ENCODE measurements around the gene ASTN2. TPM values are rescaled to one million over a fixed set of nuclear protein-coding genes. Genes with fewer than 3 reads are reported as not detected.

ASTN2 gene
- polyA plus RNA-seq, 2 donors = 0.26 to 0.35 TPM

DNA sequence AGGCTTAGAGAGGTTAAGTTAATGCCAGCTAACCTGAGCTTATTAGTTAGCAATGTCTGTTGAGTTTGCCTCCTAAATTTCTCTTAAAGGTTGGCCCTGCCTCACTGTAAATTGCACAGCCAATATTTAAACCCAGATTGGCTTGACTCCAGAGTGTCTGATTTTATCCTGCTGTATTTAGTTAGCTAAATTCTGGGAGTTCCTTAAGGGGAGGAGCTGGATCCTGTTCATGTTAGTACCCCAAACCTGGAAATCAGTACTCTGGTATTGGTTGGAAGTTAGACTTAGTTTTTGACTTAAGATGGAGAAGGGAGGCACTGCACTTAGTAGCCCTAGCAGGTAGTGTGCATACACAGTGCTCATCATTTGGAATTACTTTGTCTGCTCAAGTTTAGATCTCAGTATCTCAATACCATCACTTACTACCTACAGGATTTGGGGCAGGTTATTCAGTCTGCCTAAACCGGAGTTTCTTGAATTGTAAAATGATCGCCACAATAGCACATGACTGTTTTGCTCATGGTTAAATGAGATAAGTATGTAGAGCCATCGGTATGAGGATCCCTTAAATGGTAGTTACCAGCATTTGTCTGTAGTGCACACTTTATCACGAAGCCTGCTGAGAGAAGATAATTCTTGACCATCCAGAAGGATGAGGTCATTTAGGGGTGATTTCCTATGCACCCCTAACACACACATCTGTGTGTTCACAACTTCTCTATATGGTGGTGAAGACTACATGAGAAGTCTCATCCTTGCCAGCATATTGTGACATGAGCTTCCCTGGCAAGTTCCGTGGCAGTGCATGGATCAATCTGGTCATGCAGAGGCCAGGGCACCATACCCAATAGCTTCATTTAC lies 992.5 kb downstream of the ASTN2 start:
- WGBS, 2 donors = 90 to 93% methylated on average over 5 of the region's 5 CpGs
- H3K4me1 ChIP-seq (ENCODE audit: control insufficient read depth in 2 of 2, insufficient read depth in 2 of 2, low read length in 1 of 2) = no peaks in the 10 kb centered on the region
- no peaks in the 10 kb centered on the region for H3K36me3 ChIP-seq (ENCODE audit: control insufficient read depth in 2 of 2, insufficient read depth in 2 of 2, low read length in 1 of 2)

DNA sequence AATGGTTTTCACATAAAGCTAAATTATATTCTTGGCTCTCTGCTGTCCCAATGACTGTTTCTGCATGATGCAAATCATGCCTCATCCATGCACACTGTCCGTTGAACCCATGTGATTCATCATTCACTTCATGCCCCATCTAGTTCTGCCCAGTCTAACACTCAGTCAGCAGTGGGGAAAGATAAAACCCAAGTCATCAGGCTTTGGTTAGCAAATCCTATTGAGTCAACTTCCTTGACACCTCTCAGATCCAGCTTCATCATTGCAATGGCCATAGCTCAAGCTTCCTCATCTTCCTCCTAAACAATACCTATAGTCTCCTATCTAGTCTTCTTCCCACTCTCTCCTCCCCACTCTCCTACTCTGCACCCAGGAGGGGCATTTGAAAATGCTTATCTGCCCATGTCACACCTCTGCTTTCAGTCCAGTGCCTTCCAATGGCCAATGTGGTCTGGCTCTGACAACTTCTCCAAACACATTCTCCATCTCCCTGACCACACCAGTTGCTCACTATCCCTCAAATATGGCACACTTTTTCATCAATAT lies 993.8 kb downstream of the ASTN2 start:
- H3K36me3 ChIP-seq (ENCODE audit: control insufficient read depth in 2 of 2, insufficient read depth in 2 of 2, low read length in 1 of 2) = no peaks in the 10 kb centered on the region
- 45 to 60% methylated on average over 1 of the region's 1 CpG for WGBS, 2 donors
- H3K4me1 ChIP-seq (ENCODE audit: control insufficient read depth in 2 of 2, insufficient read depth in 2 of 2, low read length in 1 of 2) = no peaks in the 10 kb centered on the region
- no peak overlapping the region for H3K27ac ChIP-seq (ENCODE audit: low read depth in 2 of 2, low read length in 1 of 2)
- H3K27me3 ChIP-seq (ENCODE audit: control insufficient read depth in 1 of 2, insufficient read depth in 2 of 2, low read length in 2 of 2) = no peaks in the 10 kb centered on the region
- no peaks in the 10 kb centered on the region for H3K9me3 ChIP-seq (ENCODE audit: control insufficient read depth in 2 of 2, insufficient read depth in 1 of 2, low read depth in 1 of 2, low read length in 1 of 2)
- no peak overlapping the region for H3K4me3 ChIP-seq (ENCODE audit: low read depth in 1 of 2, low read length in 2 of 2)

More for the DNA sequence above, 992.5 kb downstream of the ASTN2 start:
- H3K9me3 ChIP-seq (ENCODE audit: control insufficient read depth in 2 of 2, insufficient read depth in 1 of 2, low read depth in 1 of 2, low read length in 1 of 2) = no peaks in the 10 kb centered on the region
- no peaks in the 10 kb centered on the region for H3K27me3 ChIP-seq (ENCODE audit: control insufficient read depth in 1 of 2, insufficient read depth in 2 of 2, low read length in 2 of 2)
- H3K4me3 ChIP-seq (ENCODE audit: low read depth in 1 of 2, low read length in 2 of 2) = no peak overlapping the region
- no peak overlapping the region for H3K27ac ChIP-seq (ENCODE audit: low read depth in 2 of 2, low read length in 1 of 2)

DNA sequence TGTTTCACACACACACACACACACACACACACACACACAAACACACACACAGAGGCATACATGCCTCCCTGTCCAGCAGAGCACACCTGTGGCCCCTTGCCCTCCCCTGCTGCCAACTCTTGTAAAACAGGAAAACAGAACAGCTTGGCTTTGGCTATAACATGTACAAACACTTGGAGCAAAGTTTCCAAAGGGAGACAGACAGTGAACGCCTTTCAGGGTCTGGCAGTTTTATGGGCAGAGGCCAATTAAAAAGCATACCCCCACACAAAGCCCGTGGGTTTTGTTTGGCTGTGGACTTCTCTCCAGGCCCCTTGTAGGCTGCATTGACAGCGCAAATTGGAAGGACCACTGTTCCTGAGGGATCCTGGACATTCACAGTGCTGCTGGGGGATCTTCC lies 995.7 kb downstream of the ASTN2 start:
- Histone ChIP-seq H3K27me3 (ENCODE audit: control insufficient read depth in 1 of 2, insufficient read depth in 2 of 2, low read length in 2 of 2) (no peaks in the 10 kb centered on the region), H3K4me1 (ENCODE audit: control insufficient read depth in 2 of 2, insufficient read depth in 2 of 2, low read length in 1 of 2) (no peaks in the 10 kb centered on the region), H3K27ac (ENCODE audit: low read depth in 2 of 2, low read length in 1 of 2) (no peak overlapping the region), H3K9me3 (ENCODE audit: control insufficient read depth in 2 of 2, insufficient read depth in 1 of 2, low read depth in 1 of 2, low read length in 1 of 2) (no peaks in the 10 kb centered on the region), H3K36me3 (ENCODE audit: control insufficient read depth in 2 of 2, insufficient read depth in 2 of 2, low read length in 1 of 2) (no peaks in the 10 kb centered on the region), H3K4me3 (ENCODE audit: low read depth in 1 of 2, low read length in 2 of 2) (no peak overlapping the region)
- WGBS, 2 donors = 70 to 89% methylated on average over 3 of the region's 3 CpGs

DNA sequence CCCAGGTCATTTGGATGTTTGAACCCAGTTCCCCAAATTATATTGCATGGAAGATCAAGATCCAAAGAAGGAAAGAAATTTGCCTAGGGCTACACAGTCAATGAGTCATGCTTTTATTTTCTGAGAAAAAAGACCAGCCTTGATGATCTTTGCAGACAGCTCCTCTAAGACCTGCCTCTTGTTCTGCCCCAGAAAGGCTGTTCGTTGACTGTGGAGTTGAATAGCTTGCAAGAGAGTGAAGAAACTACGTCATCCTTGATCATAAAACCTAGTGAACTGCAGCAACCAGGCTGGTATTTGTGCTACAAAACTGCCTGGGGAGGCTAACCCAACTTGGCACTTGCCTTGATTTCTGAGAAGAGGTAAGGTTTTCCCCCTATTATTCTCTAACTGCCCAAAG lies 997.4 kb downstream of the ASTN2 start:
- no peaks in the 10 kb centered on the region for H3K27me3 ChIP-seq (ENCODE audit: control insufficient read depth in 1 of 2, insufficient read depth in 2 of 2, low read length in 2 of 2)
- no peaks in the 10 kb centered on the region for H3K9me3 ChIP-seq (ENCODE audit: control insufficient read depth in 2 of 2, insufficient read depth in 1 of 2, low read depth in 1 of 2, low read length in 1 of 2)
- no peaks in the 10 kb centered on the region for H3K4me1 ChIP-seq (ENCODE audit: control insufficient read depth in 2 of 2, insufficient read depth in 2 of 2, low read length in 1 of 2)
- no peaks in the 10 kb centered on the region for H3K36me3 ChIP-seq (ENCODE audit: control insufficient read depth in 2 of 2, insufficient read depth in 2 of 2, low read length in 1 of 2)
- H3K27ac ChIP-seq (ENCODE audit: low read depth in 2 of 2, low read length in 1 of 2) = no peak overlapping the region
- 59 to 70% methylated on average over 2 of the region's 2 CpGs for WGBS, 2 donors
- no peak overlapping the region for H3K4me3 ChIP-seq (ENCODE audit: low read depth in 1 of 2, low read length in 2 of 2)

DNA sequence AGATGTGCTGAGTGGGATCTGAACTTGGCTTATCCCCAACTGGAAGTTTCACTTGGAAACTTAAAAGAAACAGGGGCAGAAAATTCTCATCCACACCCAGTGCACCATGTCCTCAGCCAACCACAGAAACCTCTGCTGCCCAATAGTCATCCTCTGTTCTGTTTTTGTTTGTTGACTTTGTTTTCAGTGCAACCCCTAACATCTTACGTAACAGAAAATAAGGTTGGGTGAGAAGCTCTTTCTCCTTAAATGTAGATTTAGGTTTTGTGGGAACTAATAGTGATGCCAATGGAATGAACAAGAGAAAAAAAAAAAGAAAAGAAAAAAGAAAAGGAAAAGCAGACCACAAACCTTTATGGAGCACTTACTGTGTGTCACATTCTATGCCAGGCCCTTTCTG lies 998.4 kb downstream of the ASTN2 start:
- 96 to 97% methylated on average over 1 of the region's 1 CpG for WGBS, 2 donors
- no peak overlapping the region for H3K27ac ChIP-seq (ENCODE audit: low read depth in 2 of 2, low read length in 1 of 2)
- no peaks in the 10 kb centered on the region for H3K27me3 ChIP-seq (ENCODE audit: control insufficient read depth in 1 of 2, insufficient read depth in 2 of 2, low read length in 2 of 2)
- no peaks in the 10 kb centered on the region for H3K4me1 ChIP-seq (ENCODE audit: control insufficient read depth in 2 of 2, insufficient read depth in 2 of 2, low read length in 1 of 2)
- no peak overlapping the region for H3K4me3 ChIP-seq (ENCODE audit: low read depth in 1 of 2, low read length in 2 of 2)
- no peaks in the 10 kb centered on the region for H3K9me3 ChIP-seq (ENCODE audit: control insufficient read depth in 2 of 2, insufficient read depth in 1 of 2, low read depth in 1 of 2, low read length in 1 of 2)
- no peaks in the 10 kb centered on the region for H3K36me3 ChIP-seq (ENCODE audit: control insufficient read depth in 2 of 2, insufficient read depth in 2 of 2, low read length in 1 of 2)

DNA sequence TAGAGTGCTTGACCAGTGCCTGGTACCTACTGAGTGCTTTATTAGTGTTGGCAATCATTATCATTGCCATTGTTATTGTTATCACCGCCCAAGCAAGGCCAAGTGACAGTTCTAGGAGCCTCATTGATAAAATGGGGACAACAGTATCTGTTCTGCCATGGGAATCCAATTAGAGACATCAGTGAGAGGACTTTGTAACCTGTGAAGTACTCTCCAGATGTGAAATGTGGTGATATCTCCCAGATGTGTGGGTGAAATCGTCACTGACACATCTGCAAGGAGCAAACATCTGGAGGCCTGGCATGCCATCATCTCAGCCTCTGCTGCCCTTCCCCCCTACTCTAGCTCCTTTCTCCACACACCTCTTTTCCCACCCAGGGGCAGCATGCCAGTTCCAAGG lies 1000.5 kb downstream of the ASTN2 start:
- Histone ChIP-seq H3K27me3 (ENCODE audit: control insufficient read depth in 1 of 2, insufficient read depth in 2 of 2, low read length in 2 of 2) (no peaks in the 10 kb centered on the region), H3K4me3 (ENCODE audit: low read depth in 1 of 2, low read length in 2 of 2) (no peak overlapping the region), H3K27ac (ENCODE audit: low read depth in 2 of 2, low read length in 1 of 2) (no peak overlapping the region), H3K9me3 (ENCODE audit: control insufficient read depth in 2 of 2, insufficient read depth in 1 of 2, low read depth in 1 of 2, low read length in 1 of 2) (no peaks in the 10 kb centered on the region), H3K4me1 (ENCODE audit: control insufficient read depth in 2 of 2, insufficient read depth in 2 of 2, low read length in 1 of 2) (no peaks in the 10 kb centered on the region), H3K36me3 (ENCODE audit: control insufficient read depth in 2 of 2, insufficient read depth in 2 of 2, low read length in 1 of 2) (no peaks in the 10 kb centered on the region)
- 77 to 78% methylated on average over 2 of the region's 2 CpGs for WGBS, 2 donors

DNA sequence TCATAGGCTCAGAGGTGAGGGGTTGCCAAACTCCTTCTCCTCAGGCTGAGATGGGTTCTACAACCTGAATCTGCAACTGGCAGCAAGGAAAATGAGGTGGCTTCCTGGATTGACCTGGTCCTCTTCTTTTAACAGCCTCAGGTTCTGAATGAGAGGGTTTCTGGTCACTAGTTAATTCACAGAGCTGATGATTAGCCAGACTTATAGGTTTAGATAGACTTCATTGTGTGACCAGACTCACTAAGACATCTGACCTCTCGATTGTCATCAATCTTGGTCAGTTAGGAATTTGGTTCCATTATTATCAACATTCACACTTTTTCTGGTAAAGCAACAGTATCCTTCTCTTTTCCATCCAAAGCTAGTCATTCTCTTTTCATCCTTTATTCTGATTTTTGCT lies 1003.4 kb downstream of the ASTN2 start:
- Histone ChIP-seq H3K27ac (ENCODE audit: low read depth in 2 of 2, low read length in 1 of 2) (no peak overlapping the region), H3K4me3 (ENCODE audit: low read depth in 1 of 2, low read length in 2 of 2) (no peak overlapping the region), H3K27me3 (ENCODE audit: control insufficient read depth in 1 of 2, insufficient read depth in 2 of 2, low read length in 2 of 2) (no peaks in the 10 kb centered on the region), H3K9me3 (ENCODE audit: control insufficient read depth in 2 of 2, insufficient read depth in 1 of 2, low read depth in 1 of 2, low read length in 1 of 2) (no peaks in the 10 kb centered on the region), H3K36me3 (ENCODE audit: control insufficient read depth in 2 of 2, insufficient read depth in 2 of 2, low read length in 1 of 2) (no peaks in the 10 kb centered on the region), H3K4me1 (ENCODE audit: control insufficient read depth in 2 of 2, insufficient read depth in 2 of 2, low read length in 1 of 2) (no peaks in the 10 kb centered on the region)
- 84 to 93% methylated on average over 1 of the region's 1 CpG for WGBS, 2 donors

DNA sequence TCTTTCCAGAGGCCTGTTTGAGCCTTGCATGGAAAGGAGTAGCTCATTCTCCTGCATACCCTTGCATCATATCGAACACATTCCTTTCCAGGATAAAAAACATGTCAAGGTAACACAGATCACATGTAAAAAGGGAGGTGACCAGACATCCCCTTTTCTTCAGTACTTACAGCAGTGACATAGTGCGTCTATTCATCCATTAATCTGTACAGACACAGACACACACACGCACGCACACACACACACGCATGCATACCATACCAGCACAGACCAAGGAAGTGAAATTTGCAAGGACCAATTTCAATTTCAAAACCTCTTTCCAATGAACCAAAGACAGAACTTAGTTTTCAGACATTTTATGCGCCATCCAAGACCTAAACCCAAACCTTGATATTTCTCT lies 1005.2 kb downstream of the ASTN2 start:
- no peaks in the 10 kb centered on the region for H3K4me1 ChIP-seq (ENCODE audit: control insufficient read depth in 2 of 2, insufficient read depth in 2 of 2, low read length in 1 of 2)
- no peak overlapping the region for H3K4me3 ChIP-seq (ENCODE audit: low read depth in 1 of 2, low read length in 2 of 2)
- WGBS, 2 donors = 87 to 88% methylated on average over 6 of the region's 6 CpGs

DNA sequence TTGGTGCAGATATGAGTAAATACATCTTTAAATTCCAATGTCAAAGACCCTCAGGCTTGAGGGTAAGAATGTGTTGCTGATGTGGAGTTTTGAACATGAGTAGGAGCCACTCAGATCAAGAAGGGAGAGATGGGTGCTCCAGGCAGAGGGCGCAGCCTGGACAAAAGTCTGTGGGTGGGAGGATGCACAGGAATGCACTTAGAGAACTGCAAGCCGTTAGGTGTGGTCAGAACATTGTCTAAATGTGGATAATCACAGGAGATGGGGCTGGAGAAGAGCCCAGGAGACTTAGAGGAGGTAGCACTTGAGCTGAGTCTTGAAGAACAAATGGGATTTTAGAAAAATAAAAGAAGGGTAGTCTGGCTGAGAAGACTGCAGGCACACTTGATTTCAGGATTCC lies 1005.7 kb downstream of the ASTN2 start:
- Histone ChIP-seq H3K27ac (ENCODE audit: low read depth in 2 of 2, low read length in 1 of 2) (no peak overlapping the region), H3K36me3 (ENCODE audit: control insufficient read depth in 2 of 2, insufficient read depth in 2 of 2, low read length in 1 of 2) (no peaks in the 10 kb centered on the region), H3K27me3 (ENCODE audit: control insufficient read depth in 1 of 2, insufficient read depth in 2 of 2, low read length in 2 of 2) (no peaks in the 10 kb centered on the region), H3K9me3 (ENCODE audit: control insufficient read depth in 2 of 2, insufficient read depth in 1 of 2, low read depth in 1 of 2, low read length in 1 of 2) (no peaks in the 10 kb centered on the region), H3K4me1 (ENCODE audit: control insufficient read depth in 2 of 2, insufficient read depth in 2 of 2, low read length in 1 of 2) (no peaks in the 10 kb centered on the region), H3K4me3 (ENCODE audit: low read depth in 1 of 2, low read length in 2 of 2) (no peak overlapping the region)
- WGBS, 2 donors = 71 to 78% methylated on average over 2 of the region's 2 CpGs

More for the DNA sequence above, 1005.2 kb downstream of the ASTN2 start:
- H3K27me3 ChIP-seq (ENCODE audit: control insufficient read depth in 1 of 2, insufficient read depth in 2 of 2, low read length in 2 of 2) = no peaks in the 10 kb centered on the region
- H3K27ac ChIP-seq (ENCODE audit: low read depth in 2 of 2, low read length in 1 of 2) = no peak overlapping the region
- H3K9me3 ChIP-seq (ENCODE audit: control insufficient read depth in 2 of 2, insufficient read depth in 1 of 2, low read depth in 1 of 2, low read length in 1 of 2) = no peaks in the 10 kb centered on the region
- no peaks in the 10 kb centered on the region for H3K36me3 ChIP-seq (ENCODE audit: control insufficient read depth in 2 of 2, insufficient read depth in 2 of 2, low read length in 1 of 2)

DNA sequence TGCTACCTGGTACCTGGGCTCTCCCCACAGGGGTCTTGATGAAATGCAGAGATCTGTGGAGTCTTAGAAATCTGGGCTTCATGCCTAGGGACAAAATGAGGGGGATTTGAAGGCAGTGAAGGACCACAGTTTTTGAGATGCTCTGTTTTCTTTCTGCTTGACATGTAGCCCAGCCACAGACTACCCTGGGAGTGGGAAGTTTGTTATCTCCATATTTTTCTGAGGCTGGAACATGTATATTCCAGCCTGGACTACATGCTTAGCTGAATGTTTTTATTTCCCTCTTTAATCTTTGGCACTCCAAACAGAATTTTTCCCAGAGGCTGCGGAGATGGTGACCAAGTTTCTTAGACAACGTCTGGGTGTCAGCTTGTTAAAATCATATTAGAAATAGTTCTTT lies 1008.4 kb downstream of the ASTN2 start:
- H3K4me1 ChIP-seq (ENCODE audit: control insufficient read depth in 2 of 2, insufficient read depth in 2 of 2, low read length in 1 of 2) = no peaks in the 10 kb centered on the region
- H3K27me3 ChIP-seq (ENCODE audit: control insufficient read depth in 1 of 2, insufficient read depth in 2 of 2, low read length in 2 of 2) = no peaks in the 10 kb centered on the region
- H3K4me3 ChIP-seq (ENCODE audit: low read depth in 1 of 2, low read length in 2 of 2) = no peak overlapping the region
- no peak overlapping the region for H3K27ac ChIP-seq (ENCODE audit: low read depth in 2 of 2, low read length in 1 of 2)
- no peaks in the 10 kb centered on the region for H3K36me3 ChIP-seq (ENCODE audit: control insufficient read depth in 2 of 2, insufficient read depth in 2 of 2, low read length in 1 of 2)
- WGBS, 2 donors = 68 to 79% methylated on average over 2 of the region's 2 CpGs
- no peaks in the 10 kb centered on the region for H3K9me3 ChIP-seq (ENCODE audit: control insufficient read depth in 2 of 2, insufficient read depth in 1 of 2, low read depth in 1 of 2, low read length in 1 of 2)

Data from esophagus (tissue), 2 donors.